ENCODE results near the gene MEX3D.

The MEX3D gene

DNA sequence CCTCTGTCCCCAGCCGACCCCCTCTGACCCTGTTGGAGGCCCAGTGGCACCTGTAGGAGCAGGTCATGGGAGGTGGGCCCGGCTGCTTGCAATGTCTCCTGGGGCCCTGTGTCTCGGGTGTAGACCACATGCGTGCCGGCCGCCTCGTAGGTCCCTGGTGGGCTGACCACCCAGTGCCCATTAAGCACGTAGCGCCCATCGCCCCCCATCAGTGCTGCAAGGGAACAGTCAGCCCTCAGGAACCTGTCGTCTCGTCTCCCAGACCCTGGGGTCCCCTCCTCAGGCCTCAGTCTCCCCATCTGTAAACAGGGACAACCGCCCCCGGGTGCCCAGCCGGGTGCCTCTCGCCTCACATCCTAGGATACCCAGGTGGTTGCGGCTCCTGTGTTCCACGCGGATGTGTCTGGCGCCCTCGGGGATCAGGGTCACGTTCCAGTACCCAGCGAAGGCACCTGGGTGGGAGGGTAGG lies 60.9 kb downstream of the MEX3D start:
- Histone ChIP-seq H3K27me3 (ENCODE audit: control insufficient read depth, insufficient read depth, low read length) (peaks cover 27% of the 10 kb centered on the region), H3K4me3 (ENCODE audit: low read length) (no peak overlapping the region), H3K9ac (ENCODE audit: low read length) (no peak overlapping the region)

DNA sequence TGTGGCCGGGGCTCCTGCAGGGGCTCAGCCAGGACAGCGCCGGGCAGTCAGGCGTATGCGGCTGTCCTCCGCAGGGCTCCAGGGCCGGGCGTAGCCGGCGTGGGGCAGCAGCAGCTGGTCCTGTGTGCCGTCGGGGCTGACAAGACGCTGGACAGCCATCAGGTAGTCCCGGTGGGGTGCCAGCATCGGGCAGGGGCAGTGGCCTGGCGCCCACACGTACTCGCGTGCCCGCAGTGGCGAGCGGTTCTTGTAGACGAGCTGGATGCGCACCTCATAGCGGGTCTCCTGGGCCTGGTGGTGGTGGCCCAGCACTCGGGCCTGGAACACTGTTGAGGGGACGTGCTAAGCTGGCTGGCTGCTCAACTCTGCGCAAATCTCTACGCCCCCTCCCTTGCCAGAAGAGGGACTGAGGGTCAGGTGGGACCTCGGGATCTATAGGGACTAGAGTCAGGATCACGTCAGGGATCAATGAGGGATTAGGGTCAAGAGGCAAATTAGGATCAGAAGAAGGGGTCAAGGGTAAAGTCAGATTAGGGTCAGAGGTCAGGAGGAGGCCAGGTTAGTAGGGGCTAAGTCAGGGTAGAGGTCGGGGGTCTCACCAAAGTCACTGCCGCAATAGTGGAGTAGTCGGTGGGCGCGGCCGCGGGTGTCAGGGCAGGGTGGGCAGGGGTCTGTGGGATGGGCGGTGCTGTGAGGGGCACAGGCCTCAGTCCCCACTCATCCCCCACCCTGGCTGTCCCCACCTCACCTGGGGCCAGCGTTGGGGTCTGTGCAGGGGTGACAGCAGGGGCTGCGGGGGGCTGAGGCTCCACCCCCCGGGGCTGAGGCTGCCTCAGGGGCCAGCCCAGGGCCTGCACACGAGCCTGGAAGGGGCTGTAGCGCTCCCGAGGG lies 61.9 kb downstream of the MEX3D start:
- H3K4me3 ChIP-seq (ENCODE audit: low read length): no peak overlapping the region
- H3K4me1 ChIP-seq (ENCODE audit: control insufficient read depth, insufficient read depth, low read length): peaks cover 15% of the 10 kb centered on the region
- peaks cover 22% of the 10 kb centered on the region for H3K27me3 ChIP-seq (ENCODE audit: control insufficient read depth, insufficient read depth, low read length)
- no peaks in the 10 kb centered on the region for H3K9me3 ChIP-seq (ENCODE audit: control insufficient read depth, low read length)
- H3K36me3 ChIP-seq (ENCODE audit: control insufficient read depth, insufficient read depth, low read length): no peaks in the 10 kb centered on the region
- H3K9ac ChIP-seq (ENCODE audit: low read length): no peak overlapping the region

More for the DNA sequence above, 60.9 kb downstream of the MEX3D start:
- H3K9me3 ChIP-seq (ENCODE audit: control insufficient read depth, low read length): no peaks in the 10 kb centered on the region
- peaks cover 14% of the 10 kb centered on the region for H3K4me1 ChIP-seq (ENCODE audit: control insufficient read depth, insufficient read depth, low read length)
- no peaks in the 10 kb centered on the region for H3K36me3 ChIP-seq (ENCODE audit: control insufficient read depth, insufficient read depth, low read length)

DNA sequence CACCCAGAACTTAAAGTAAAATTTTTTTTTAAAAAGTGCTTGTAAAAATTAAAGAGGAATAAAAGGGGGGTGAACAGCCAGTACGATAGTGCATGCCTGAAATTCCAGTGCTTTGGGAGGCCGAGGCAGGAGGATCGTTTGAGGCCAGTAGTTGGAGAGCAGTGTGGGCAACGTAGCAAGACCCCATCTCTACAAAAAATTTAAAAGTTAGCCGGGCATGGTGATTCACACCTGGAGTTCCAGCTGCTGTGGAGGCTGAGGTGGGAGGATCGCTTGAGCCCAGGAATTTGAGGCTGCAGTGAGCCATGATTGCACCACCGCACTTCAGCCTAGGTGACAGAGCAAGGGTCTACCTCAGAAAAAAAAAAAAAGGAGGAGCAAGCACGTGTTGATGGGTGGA lies 63.1 kb downstream of the MEX3D start:
- H3K9me3 ChIP-seq (ENCODE audit: control insufficient read depth, low read length): no peaks in the 10 kb centered on the region
- H3K27me3 ChIP-seq (ENCODE audit: control insufficient read depth, insufficient read depth, low read length): peaks cover 23% of the 10 kb centered on the region
- peaks cover 19% of the 10 kb centered on the region for H3K4me1 ChIP-seq (ENCODE audit: control insufficient read depth, insufficient read depth, low read length)
- no peaks in the 10 kb centered on the region for H3K36me3 ChIP-seq (ENCODE audit: control insufficient read depth, insufficient read depth, low read length)
- no peak overlapping the region for H3K4me3 ChIP-seq (ENCODE audit: low read length)
- H3K9ac ChIP-seq (ENCODE audit: low read length): no peak overlapping the region
